Heart right ventricle (tissue), 16 donors: ENCODE measurements around the gene GABRB1. TPM values are rescaled to one million over a fixed set of nuclear protein-coding genes. Genes with fewer than 3 reads are reported as not detected.

Experiments used
- ATAC-seq, 8 donors: fragments of 200-7000 bp; cut with Tn5 transposase; one replicate each; pipeline ENCODE4 v1.9.1; 2020; ENCODE audit warnings: mild to moderate bottlenecking in 8 of 8, moderate library complexity in 8 of 8, moderate number of reproducible peaks in 1 of 8
- DNase-seq, 2 donors: peaks; one replicate each; pipeline ENCODE4 v3.0.0-alpha.2; 2020
- H3K27ac ChIP-seq, 10 donors: fragments of 200-600 bp; sonication (generic) in 2 of 10; one replicate each; pipeline versions ENCODE4 v1.5.0 to v1.8.0; 2020 to 2022; ENCODE audit warnings: mild to moderate bottlenecking in 3 of 10
- H3K27me3 ChIP-seq, 7 donors: fragments of 200-600 bp; one replicate each; pipeline ENCODE4 v1.8.0; 2021 to 2022; ENCODE audit warnings: mild to moderate bottlenecking in 2 of 7
- H3K36me3 ChIP-seq, 9 donors: fragments of 200-600 bp; sonication (generic) in 1 of 9; one replicate each; pipeline versions ENCODE4 v1.5.0 to v1.8.0; 2020 to 2022; ENCODE audit warnings: mild to moderate bottlenecking in 2 of 9
- H3K4me1 ChIP-seq, 9 donors: fragments of 200-600 bp; sonication (generic) in 1 of 9; one replicate each; pipeline versions ENCODE4 v1.5.0 to v1.8.0; 2020 to 2022; ENCODE audit warnings: mild to moderate bottlenecking in 4 of 9
- H3K4me3 ChIP-seq, 10 donors: fragments of 200-600 bp; sonication (generic) in 2 of 10; one replicate each; pipeline versions ENCODE4 v1.5.0 to v1.8.0; 2020 to 2022; ENCODE audit warnings: mild to moderate bottlenecking in 7 of 10, moderate library complexity in 2 of 10
- H3K9me3 ChIP-seq, 11 donors: fragments of 200-600 bp in 10 of 11; sonication (generic) in 2 of 11; one replicate each; pipeline versions ENCODE4 v1.5.0 to v1.8.0; 2013 to 2022; ENCODE audit warnings: mild to moderate bottlenecking in 2 of 11, control low read depth in 1 of 11, moderate library complexity in 1 of 11
- WGBS, 2 donors: extraction: QIAGEN DNeasy Blood & Tissue Kit; methylation state at CpG; one replicate each; pipeline ENCODE4 v1.1.7; 2013; ENCODE audit warnings: inconsistent platforms in 1 of 2; 5-methylcytosine and 5-hydroxymethylcytosine counted together
- intact Hi-C, 10 donors: fragments of 100-400 bp; cut with DNase I; formaldehyde crosslinking; loops; one replicate each; pipeline versions ENCODE4 v1.11.1 to v1.14.2; 2022
- polyA plus RNA-seq, 2 donors: library from polyadenylated mRNA; stranded (reverse); fragments of 200-250 nt; gene quantifications; one replicate each; pipeline ENCODE4 v1.2.3, GENCODE V29; 2013
- total RNA-seq, 10 donors: library from RNA; stranded (reverse); fragmentation: NEBNext Ultra II Directional in 3 of 10; extraction: Animal tissue kit (Norgen Biotek cat#: 25700) in 3 of 10; gene quantifications; one replicate each; pipeline versions ENCODE4 v1.2.1 to v1.2.4, GENCODE V29; 2021 to 2023
- TF ChIP-seq, protein P1 (sequence below), 9 donors: fragments of 200-600 bp; sonication (generic) in 2 of 9; IDR thresholded peaks; one replicate each; pipeline versions ENCODE4 v1.5.0 to v1.8.0; 2021 to 2022; ENCODE audit warnings: antibody characterized with exemption in 9 of 9, mild to moderate bottlenecking in 5 of 9, moderate library complexity in 1 of 9
- donor health status: Arrhythmogenic right ventricular cardiomyopathy.
- donor health status: ischemic (EF 13 %, LVEDD 7.1; RV severe dilation, severe dysfunction).
- donor health status: healthy with polysubstance abuse.
- donor health status: DM: no; HTN: yes; CAD: no.
- donor health status: DM: no; HTN: no; CAD: no.
- donor health status: ischemic (EF 25% LVEDD 6.9; RV normal size, moderate dysfunction).
- donor health status: ischemic (EF 25% LVEDD 5.7; RV mildly dilated, moderate dysfunction).
- donor health status: healthy.
- donor health status: DM: yes; HTN: yes; CAD: no.
- donor health status: Ischemic cardiomyopathy.
- donor health status: ischemic (EF 35%, LVEDD 5.7; RV mildly dilated, moderate dysfunction).
- donor health status: nonischemic (EF 11% LVEDD 7.7; RV severe dilation, severe dysfunction).
- donor health status: DM: yes; HTN: yes; CAD: no.
- donor health status: PGD.
- donor health status: ischemic (EF 29% LVEDD 5.4; RV normal size, mild dysfunction).
- donor health status: nonischemic (EF 23%, LVEDD 6.1; RV moderate dilation, normal function).

GABRB1 gene
- total and polyA plus RNA-seq, 12 donors = 0.51 to 9.9 (median 6.2) TPM

DNA sequence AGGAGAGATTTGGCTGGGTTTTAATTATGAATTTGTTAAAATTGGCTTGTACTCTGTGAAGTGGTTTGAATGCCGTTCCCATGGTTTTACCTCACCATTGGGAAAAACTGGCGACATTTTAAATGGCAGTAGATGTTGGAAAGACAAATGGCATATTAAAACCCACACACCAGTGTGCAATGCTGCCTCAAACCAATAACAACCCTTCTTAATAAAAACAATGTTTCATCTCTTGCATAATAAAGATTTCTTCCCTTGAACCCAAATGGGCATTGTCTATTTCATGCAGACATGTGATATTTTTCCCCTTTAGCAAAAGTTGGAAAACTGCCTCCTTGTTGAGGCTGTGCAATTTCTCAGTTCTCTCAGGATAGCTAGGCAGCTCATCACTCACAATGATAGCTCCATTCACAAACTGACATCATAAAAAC, 33.7 kb downstream of the GABRB1 start:
- H3K4me3 ChIP-seq = no peak overlapping the region
- no peaks in the 10 kb centered on the region for H3K36me3 ChIP-seq
- intact Hi-C loops = no loop called here
- DNase-seq (no peak), ATAC-seq (no peak)
- H3K27ac ChIP-seq = no peak overlapping the region
- no peaks in the 10 kb centered on the region for H3K9me3 ChIP-seq
- TF ChIP-seq, protein P1, sequence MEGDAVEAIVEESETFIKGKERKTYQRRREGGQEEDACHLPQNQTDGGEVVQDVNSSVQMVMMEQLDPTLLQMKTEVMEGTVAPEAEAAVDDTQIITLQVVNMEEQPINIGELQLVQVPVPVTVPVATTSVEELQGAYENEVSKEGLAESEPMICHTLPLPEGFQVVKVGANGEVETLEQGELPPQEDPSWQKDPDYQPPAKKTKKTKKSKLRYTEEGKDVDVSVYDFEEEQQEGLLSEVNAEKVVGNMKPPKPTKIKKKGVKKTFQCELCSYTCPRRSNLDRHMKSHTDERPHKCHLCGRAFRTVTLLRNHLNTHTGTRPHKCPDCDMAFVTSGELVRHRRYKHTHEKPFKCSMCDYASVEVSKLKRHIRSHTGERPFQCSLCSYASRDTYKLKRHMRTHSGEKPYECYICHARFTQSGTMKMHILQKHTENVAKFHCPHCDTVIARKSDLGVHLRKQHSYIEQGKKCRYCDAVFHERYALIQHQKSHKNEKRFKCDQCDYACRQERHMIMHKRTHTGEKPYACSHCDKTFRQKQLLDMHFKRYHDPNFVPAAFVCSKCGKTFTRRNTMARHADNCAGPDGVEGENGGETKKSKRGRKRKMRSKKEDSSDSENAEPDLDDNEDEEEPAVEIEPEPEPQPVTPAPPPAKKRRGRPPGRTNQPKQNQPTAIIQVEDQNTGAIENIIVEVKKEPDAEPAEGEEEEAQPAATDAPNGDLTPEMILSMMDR (IDR thresholded peaks at IDR 0.05) = no peak
- H3K27me3 ChIP-seq = no peaks in the 10 kb centered on the region
- no peaks in the 10 kb centered on the region for H3K4me1 ChIP-seq
- 67 to 71% methylated on average over 2 of the region's 2 CpGs for WGBS, 2 donors

DNA sequence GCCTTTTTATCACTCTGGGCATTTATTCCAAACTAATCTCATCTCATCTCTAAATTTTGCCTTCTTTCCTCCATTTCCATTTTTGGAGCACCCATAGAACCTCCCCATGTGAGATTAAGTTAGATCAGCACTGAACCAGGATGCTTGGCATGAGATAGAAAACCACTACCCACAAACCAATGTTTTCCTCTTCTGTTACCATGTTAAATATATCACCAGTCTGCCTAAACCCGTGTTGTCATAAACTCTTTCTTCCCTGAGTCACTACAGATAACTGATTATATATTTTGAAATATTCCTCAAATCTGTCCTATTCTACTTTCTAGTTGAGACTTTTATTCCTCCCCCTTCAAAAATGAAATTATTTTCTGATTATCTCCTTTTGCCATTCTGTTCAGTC, 37.6 kb downstream of the GABRB1 start:
- H3K27ac ChIP-seq = no peak overlapping the region
- intact Hi-C loops = no loop called here
- H3K36me3 ChIP-seq = no peaks in the 10 kb centered on the region
- peaks cover 0 to 3% (median 0%) of the 10 kb centered on the region in 9 donors for H3K4me1 ChIP-seq
- H3K4me3 ChIP-seq = no peak overlapping the region
- TF ChIP-seq, protein P1 (IDR thresholded peaks at IDR 0.05) = no peak
- H3K27me3 ChIP-seq = no peaks in the 10 kb centered on the region
- ATAC-seq (no peak), DNase-seq (no peak)
- H3K9me3 ChIP-seq = no peaks in the 10 kb centered on the region
- WGBS, 2 donors = 68 to 75% methylated on average over 1 of the region's 1 CpG

- H3K9me3 ChIP-seq = no peaks in the 10 kb centered on the region
- TF ChIP-seq, protein P1 (IDR thresholded peaks at IDR 0.05) = no peak
- intact Hi-C loops = no loop called here
- no peak overlapping the region for H3K4me3 ChIP-seq
- H3K27ac ChIP-seq = no peak overlapping the region
- DNase-seq (no peak), ATAC-seq (no peak)
- 45 to 71% methylated on average over 1 of the region's 1 CpG for WGBS, 2 donors
- no peaks in the 10 kb centered on the region for H3K36me3 ChIP-seq
- peaks cover 0 to 10% (median 0%) of the 10 kb centered on the region in 9 donors for H3K4me1 ChIP-seq
- no peaks in the 10 kb centered on the region for H3K27me3 ChIP-seq
Observed at GRCh38 chr4:47071901-47072341, 40.6 kb downstream of the GABRB1 start.

GRCh38 chr4:47073647-47074046, 42.3 kb downstream of the GABRB1 start:
- H3K36me3 ChIP-seq = no peaks in the 10 kb centered on the region
- H3K27me3 ChIP-seq = no peaks in the 10 kb centered on the region
- no peak for ATAC-seq
- H3K4me3 ChIP-seq = no peak overlapping the region
- H3K27ac ChIP-seq = no peak overlapping the region
- H3K9me3 ChIP-seq = no peaks in the 10 kb centered on the region
- TF ChIP-seq, protein P1 (IDR thresholded peaks at IDR 0.05) = no peak
- 91 to 93% methylated on average over 2 of the region's 2 CpGs for WGBS, 2 donors
- peaks cover 0 to 10% (median 0%) of the 10 kb centered on the region in 9 donors for H3K4me1 ChIP-seq
- intact Hi-C loops = no loop called here
- no peak for DNase-seq
